ENCODE measurements around the gene ZNF311. TPM values are rescaled to one million over a fixed set of nuclear protein-coding genes. Genes with fewer than 3 reads are reported as not detected.
"Not testable (repeated sequence)": the region's sequence is repeated elsewhere in the genome, so short reads cannot be mapped to it uniquely, and the experiment has no call there.

The ZNF311 gene
- polyA plus RNA-seq, 2 donors: 0.46 to 1.2 TPM

GRCh38 chr6:28978959-28979561 is 26.1 kb downstream of the ZNF311 start:
- peaks cover 0 to 3% of the 10 kb centered on the region in 2 donors for H3K27me3 ChIP-seq (ENCODE audit: control insufficient read depth in 1 of 2, insufficient read depth in 2 of 2, low read length in 2 of 2)
- 85% methylated on average over 5 of the region's 5 CpGs for WGBS, 2 donors
- no peak overlapping the region for H3K4me3 ChIP-seq (ENCODE audit: low read depth in 1 of 2, low read length in 2 of 2)
- H3K27ac ChIP-seq (ENCODE audit: low read depth in 2 of 2, low read length in 1 of 2): no peak overlapping the region
- peaks cover 0 to 2% of the 10 kb centered on the region in 2 donors for H3K4me1 ChIP-seq (ENCODE audit: control insufficient read depth in 2 of 2, insufficient read depth in 2 of 2, low read length in 1 of 2)
- H3K36me3 ChIP-seq (ENCODE audit: control insufficient read depth in 2 of 2, insufficient read depth in 2 of 2, low read length in 1 of 2): no peaks in the 10 kb centered on the region
- no peaks in the 10 kb centered on the region for H3K9me3 ChIP-seq (ENCODE audit: control insufficient read depth in 2 of 2, insufficient read depth in 1 of 2, low read depth in 1 of 2, low read length in 1 of 2)

- Histone ChIP-seq H3K27me3 (ENCODE audit: control insufficient read depth in 1 of 2, insufficient read depth in 2 of 2, low read length in 2 of 2) (peaks cover 0 to 3% of the 10 kb centered on the region in 2 donors), H3K4me3 (ENCODE audit: low read depth in 1 of 2, low read length in 2 of 2) (no peak overlapping the region), H3K27ac (ENCODE audit: low read depth in 2 of 2, low read length in 1 of 2) (no peak overlapping the region), H3K4me1 (ENCODE audit: control insufficient read depth in 2 of 2, insufficient read depth in 2 of 2, low read length in 1 of 2) (peaks cover 0 to 2% of the 10 kb centered on the region in 2 donors), H3K36me3 (ENCODE audit: control insufficient read depth in 2 of 2, insufficient read depth in 2 of 2, low read length in 1 of 2) (no peaks in the 10 kb centered on the region), H3K9me3 (ENCODE audit: control insufficient read depth in 2 of 2, insufficient read depth in 1 of 2, low read depth in 1 of 2, low read length in 1 of 2) (no peaks in the 10 kb centered on the region)
- 87 to 88% methylated on average over 3 of the region's 3 CpGs for WGBS, 2 donors
Measured at GRCh38 chr6:28978133-28978491, 27.0 kb downstream of the ZNF311 start.

- H3K4me1 ChIP-seq (ENCODE audit: control insufficient read depth in 2 of 2, insufficient read depth in 2 of 2, low read length in 1 of 2): peaks cover 0 to 2% of the 10 kb centered on the region in 2 donors
- H3K36me3 ChIP-seq (ENCODE audit: control insufficient read depth in 2 of 2, insufficient read depth in 2 of 2, low read length in 1 of 2): no peaks in the 10 kb centered on the region
- H3K4me3 ChIP-seq (ENCODE audit: low read depth in 1 of 2, low read length in 2 of 2): no peak overlapping the region
- H3K27ac ChIP-seq (ENCODE audit: low read depth in 2 of 2, low read length in 1 of 2): no peak overlapping the region
- 41 to 44% methylated on average over 49 to 51 of the region's 51 CpGs for WGBS, 2 donors
- peaks cover 0 to 3% of the 10 kb centered on the region in 2 donors for H3K27me3 ChIP-seq (ENCODE audit: control insufficient read depth in 1 of 2, insufficient read depth in 2 of 2, low read length in 2 of 2)
- H3K9me3 ChIP-seq (ENCODE audit: control insufficient read depth in 2 of 2, insufficient read depth in 1 of 2, low read depth in 1 of 2, low read length in 1 of 2): no peaks in the 10 kb centered on the region
Measured at GRCh38 chr6:28977341-28978132, 27.6 kb downstream of the ZNF311 start.

- Histone ChIP-seq H3K27me3 (ENCODE audit: control insufficient read depth in 1 of 2, insufficient read depth in 2 of 2, low read length in 2 of 2) (peaks cover 0 to 3% of the 10 kb centered on the region in 2 donors), H3K36me3 (ENCODE audit: control insufficient read depth in 2 of 2, insufficient read depth in 2 of 2, low read length in 1 of 2) (no peaks in the 10 kb centered on the region), H3K9me3 (ENCODE audit: control insufficient read depth in 2 of 2, insufficient read depth in 1 of 2, low read depth in 1 of 2, low read length in 1 of 2) (no peaks in the 10 kb centered on the region), H3K4me1 (ENCODE audit: control insufficient read depth in 2 of 2, insufficient read depth in 2 of 2, low read length in 1 of 2) (peaks cover 0 to 2% of the 10 kb centered on the region in 2 donors), H3K4me3 (ENCODE audit: low read depth in 1 of 2, low read length in 2 of 2) (no peak overlapping the region), H3K27ac (ENCODE audit: low read depth in 2 of 2, low read length in 1 of 2) (no peak overlapping the region)
- 81 to 88% methylated on average over 3 of the region's 3 CpGs for WGBS, 2 donors
Measured at GRCh38 chr6:28976677-28977076, 28.4 kb downstream of the ZNF311 start.

- H3K9me3 ChIP-seq (ENCODE audit: control insufficient read depth in 2 of 2, insufficient read depth in 1 of 2, low read depth in 1 of 2, low read length in 1 of 2): peaks cover 0 to under 1% of the 10 kb centered on the region in 2 donors
- peaks cover 0 to 3% of the 10 kb centered on the region in 2 donors for H3K27me3 ChIP-seq (ENCODE audit: control insufficient read depth in 1 of 2, insufficient read depth in 2 of 2, low read length in 2 of 2)
- H3K4me1 ChIP-seq (ENCODE audit: control insufficient read depth in 2 of 2, insufficient read depth in 2 of 2, low read length in 1 of 2): peaks cover 0 to 2% of the 10 kb centered on the region in 2 donors
- H3K4me3 ChIP-seq (ENCODE audit: low read depth in 1 of 2, low read length in 2 of 2): no peak overlapping the region
- no peak overlapping the region for H3K27ac ChIP-seq (ENCODE audit: low read depth in 2 of 2, low read length in 1 of 2)
- 83 to 85% methylated on average over 1 of the region's 1 CpG for WGBS, 2 donors
- no peaks in the 10 kb centered on the region for H3K36me3 ChIP-seq (ENCODE audit: control insufficient read depth in 2 of 2, insufficient read depth in 2 of 2, low read length in 1 of 2)
Measured at GRCh38 chr6:28974505-28974904, 30.6 kb downstream of the ZNF311 start.

- not testable (repeated sequence) for H3K27me3 ChIP-seq (ENCODE audit: control insufficient read depth in 1 of 2, insufficient read depth in 2 of 2, low read length in 2 of 2); H3K4me1 ChIP-seq (ENCODE audit: control insufficient read depth in 2 of 2, insufficient read depth in 2 of 2, low read length in 1 of 2); H3K4me3 ChIP-seq (ENCODE audit: low read depth in 1 of 2, low read length in 2 of 2); H3K27ac ChIP-seq (ENCODE audit: low read depth in 2 of 2, low read length in 1 of 2); H3K9me3 ChIP-seq (ENCODE audit: control insufficient read depth in 2 of 2, insufficient read depth in 1 of 2, low read depth in 1 of 2, low read length in 1 of 2); H3K36me3 ChIP-seq (ENCODE audit: control insufficient read depth in 2 of 2, insufficient read depth in 2 of 2, low read length in 1 of 2)
- WGBS, 2 donors: 90% methylated on average over 21 of the region's 21 CpGs
Measured at GRCh38 chr6:28970056-28970455, 35.1 kb downstream of the ZNF311 start.

- 71 to 78% methylated on average over 15 of the region's 15 CpGs for WGBS, 2 donors
- Histone ChIP-seq H3K36me3 (ENCODE audit: control insufficient read depth in 2 of 2, insufficient read depth in 2 of 2, low read length in 1 of 2) (no peaks in the 10 kb centered on the region), H3K27me3 (ENCODE audit: control insufficient read depth in 1 of 2, insufficient read depth in 2 of 2, low read length in 2 of 2) (no peaks in the 10 kb centered on the region), H3K27ac (ENCODE audit: low read depth in 2 of 2, low read length in 1 of 2) (no peak overlapping the region), H3K9me3 (ENCODE audit: control insufficient read depth in 2 of 2, insufficient read depth in 1 of 2, low read depth in 1 of 2, low read length in 1 of 2) (peaks cover 3 to 9% of the 10 kb centered on the region in 2 donors), H3K4me1 (ENCODE audit: control insufficient read depth in 2 of 2, insufficient read depth in 2 of 2, low read length in 1 of 2) (no peaks in the 10 kb centered on the region), H3K4me3 (ENCODE audit: low read depth in 1 of 2, low read length in 2 of 2) (no peak overlapping the region)
Measured at GRCh38 chr6:28969129-28969528, 36.0 kb downstream of the ZNF311 start.

GRCh38 chr6:28968476-28968875 is 36.6 kb downstream of the ZNF311 start:
- 83 to 86% methylated on average over 4 of the region's 4 CpGs for WGBS, 2 donors
- H3K9me3 ChIP-seq (ENCODE audit: control insufficient read depth in 2 of 2, insufficient read depth in 1 of 2, low read depth in 1 of 2, low read length in 1 of 2): peaks cover 3 to 9% of the 10 kb centered on the region in 2 donors
- no peaks in the 10 kb centered on the region for H3K4me1 ChIP-seq (ENCODE audit: control insufficient read depth in 2 of 2, insufficient read depth in 2 of 2, low read length in 1 of 2)
- no peaks in the 10 kb centered on the region for H3K27me3 ChIP-seq (ENCODE audit: control insufficient read depth in 1 of 2, insufficient read depth in 2 of 2, low read length in 2 of 2)
- H3K27ac ChIP-seq (ENCODE audit: low read depth in 2 of 2, low read length in 1 of 2): no peak overlapping the region
- no peaks in the 10 kb centered on the region for H3K36me3 ChIP-seq (ENCODE audit: control insufficient read depth in 2 of 2, insufficient read depth in 2 of 2, low read length in 1 of 2)
- no peak overlapping the region for H3K4me3 ChIP-seq (ENCODE audit: low read depth in 1 of 2, low read length in 2 of 2)

- no peaks in the 10 kb centered on the region for H3K27me3 ChIP-seq (ENCODE audit: control insufficient read depth in 1 of 2, insufficient read depth in 2 of 2, low read length in 2 of 2)
- no peaks in the 10 kb centered on the region for H3K36me3 ChIP-seq (ENCODE audit: control insufficient read depth in 2 of 2, insufficient read depth in 2 of 2, low read length in 1 of 2)
- no peaks in the 10 kb centered on the region for H3K4me1 ChIP-seq (ENCODE audit: control insufficient read depth in 2 of 2, insufficient read depth in 2 of 2, low read length in 1 of 2)
- WGBS, 2 donors: 84 to 88% methylated on average over 2 of the region's 2 CpGs
- H3K9me3 ChIP-seq (ENCODE audit: control insufficient read depth in 2 of 2, insufficient read depth in 1 of 2, low read depth in 1 of 2, low read length in 1 of 2): peaks cover 3 to 9% of the 10 kb centered on the region in 2 donors
- no peak overlapping the region for H3K4me3 ChIP-seq (ENCODE audit: low read depth in 1 of 2, low read length in 2 of 2)
- H3K27ac ChIP-seq (ENCODE audit: low read depth in 2 of 2, low read length in 1 of 2): no peak overlapping the region
Measured at GRCh38 chr6:28965706-28966105, 39.4 kb downstream of the ZNF311 start.
